RWPE1 (cell line): ENCODE measurements around the gene TRABD2B.

ENCODE experiments used
- CTCF ChIA-PET: fragments of 350-600 bp; sonication (Branson Sonifier 250); formaldehyde crosslinking; extraction: SDS; loops from one replicate; lab custom pipeline; 2021; lab: Yijun Ruan, JAX
- POLR2A ChIA-PET: fragments of 400-600 bp; formaldehyde crosslinking; extraction: SDS; loops from one replicate; lab custom pipeline; 2020; ENCODE audit warnings: antibody characterized with exemption; ENCODE audit not compliant: low non-redundant PET; lab: Yijun Ruan, JAX
- DNase-seq: peaks from one replicate; pipeline ENCODE4 v3.0.0; 2012; ENCODE audit warnings: low spot score
- H3K27ac ChIP-seq: fragments of 450-650 bp; 2 replicates; pipeline ENCODE4 v1.5.1; 2017
- TF ChIP-seq, protein P1 (sequence below): fragments of 450-650 bp; conservative IDR thresholded peaks from 2 replicates; pipeline ENCODE4 v1.5.1; 2017; ENCODE audit warnings: low read depth, mild to moderate bottlenecking

TRABD2B gene

GRCh38 chr1:47847763-47848162 lies 149.4 kb downstream of the TRABD2B start:
- DNase-seq = no peak
- POLR2A ChIA-PET = no interaction called here
- TF ChIP-seq, protein P1, sequence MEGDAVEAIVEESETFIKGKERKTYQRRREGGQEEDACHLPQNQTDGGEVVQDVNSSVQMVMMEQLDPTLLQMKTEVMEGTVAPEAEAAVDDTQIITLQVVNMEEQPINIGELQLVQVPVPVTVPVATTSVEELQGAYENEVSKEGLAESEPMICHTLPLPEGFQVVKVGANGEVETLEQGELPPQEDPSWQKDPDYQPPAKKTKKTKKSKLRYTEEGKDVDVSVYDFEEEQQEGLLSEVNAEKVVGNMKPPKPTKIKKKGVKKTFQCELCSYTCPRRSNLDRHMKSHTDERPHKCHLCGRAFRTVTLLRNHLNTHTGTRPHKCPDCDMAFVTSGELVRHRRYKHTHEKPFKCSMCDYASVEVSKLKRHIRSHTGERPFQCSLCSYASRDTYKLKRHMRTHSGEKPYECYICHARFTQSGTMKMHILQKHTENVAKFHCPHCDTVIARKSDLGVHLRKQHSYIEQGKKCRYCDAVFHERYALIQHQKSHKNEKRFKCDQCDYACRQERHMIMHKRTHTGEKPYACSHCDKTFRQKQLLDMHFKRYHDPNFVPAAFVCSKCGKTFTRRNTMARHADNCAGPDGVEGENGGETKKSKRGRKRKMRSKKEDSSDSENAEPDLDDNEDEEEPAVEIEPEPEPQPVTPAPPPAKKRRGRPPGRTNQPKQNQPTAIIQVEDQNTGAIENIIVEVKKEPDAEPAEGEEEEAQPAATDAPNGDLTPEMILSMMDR = no peak
- CTCF ChIA-PET = interaction anchor here (0.6 kb wide), 1 partner anchor 103 kb away, joined by 4 read pairs; no protein-coding TSS in a partner anchor
- no peak overlapping the region for H3K27ac ChIP-seq

GRCh38 chr1:47844558-47844955 lies 152.6 kb downstream of the TRABD2B start:
- no peak for DNase-seq
- TF ChIP-seq, protein P1 = no peak
- ChIA-PET POLR2A (no interaction called here), CTCF (no interaction called here)
- no peak overlapping the region for H3K27ac ChIP-seq

GRCh38 chr1:47843781-47844557 lies 153.2 kb downstream of the TRABD2B start:
- POLR2A ChIA-PET = no interaction called here
- DNase-seq = no peak

GRCh38 chr1:47843059-47843458 lies 154.1 kb downstream of the TRABD2B start:
- TF ChIP-seq, protein P1 = no peak
- DNase-seq = no peak
- ChIA-PET POLR2A (no interaction called here), CTCF (no interaction called here)
- no peak overlapping the region for H3K27ac ChIP-seq

More at GRCh38 chr1:47843781-47844557, 153.2 kb downstream of the TRABD2B start:
- CTCF ChIA-PET = no interaction called here
- TF ChIP-seq, protein P1 = no peak
- H3K27ac ChIP-seq = no peak overlapping the region

- no peak overlapping the region for H3K27ac ChIP-seq
- POLR2A ChIA-PET = no interaction called here
- no peak for DNase-seq
- TF ChIP-seq, protein P1 = no peak
- CTCF ChIA-PET = interaction anchor here (0.7 kb wide), 1 partner anchor 80 kb away, joined by 3 read pairs; no protein-coding TSS in a partner anchor
Observed at GRCh38 chr1:47842228-47842919, 154.8 kb downstream of the TRABD2B start.

DNA sequence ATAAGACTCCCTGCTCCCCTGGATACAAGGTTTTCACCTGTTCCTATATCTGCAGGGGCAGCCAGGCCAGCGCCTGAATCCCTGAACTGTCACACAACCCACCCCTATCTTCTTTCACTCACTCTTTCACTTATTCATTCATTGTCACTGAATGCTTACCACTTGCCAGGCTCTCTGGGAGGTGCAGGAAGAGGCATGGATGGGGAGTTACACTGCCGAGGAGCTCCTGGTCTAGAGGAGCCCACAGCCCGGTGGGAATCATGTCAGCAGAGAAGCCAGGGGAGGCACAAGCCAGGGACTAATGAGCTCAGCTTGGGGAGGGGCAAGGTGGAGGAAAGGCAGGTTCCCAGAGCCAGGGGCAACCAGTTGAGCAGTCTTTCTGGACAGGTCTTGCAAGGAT lies 155.8 kb downstream of the TRABD2B start:
- POLR2A ChIA-PET = no interaction called here
- no peak overlapping the region for H3K27ac ChIP-seq
- TF ChIP-seq, protein P1 = no peak
- CTCF ChIA-PET = no interaction called here
- DNase-seq = no peak
